Endothelial cell of umbilical vein (primary cell): Measurements from ENCODE around the gene KCNH2. TPM values are rescaled to one million over a fixed set of nuclear protein-coding genes. Genes with fewer than 3 reads are reported as not detected.

ENCODE experiments used
- BruUV-seq: library from RNA; stranded (reverse); fragments of 400-500 nt; replicated peaks from 2 replicates; lab custom pipeline; 2021; lab: Mats Ljungman, UMichigan
- CTCF ChIA-PET: fragments of 300-600, 350-600 bp; sonication (Branson Sonifier 250); formaldehyde crosslinking; loops from one replicate; lab custom pipeline; 2021; ENCODE audit warnings: antibody characterized with exemption, inconsistent platforms; lab: Charles Lee
- POLR2A ChIA-PET: fragments of 300-600, 350-600 bp; sonication (Branson Sonifier 250); formaldehyde crosslinking; loops from one replicate; lab custom pipeline; 2021; ENCODE audit warnings: antibody characterized with exemption, inconsistent platforms; lab: Charles Lee
- DNase-seq: peaks from one replicate; pipeline ENCODE4 v3.0.0-alpha.2; 2011; ENCODE audit warnings: low read depth, low spot score
- FAIRE-seq: peaks from 2 replicates; lab custom pipeline; 2011; peaks lifted over from hg19 to GRCh38; lab: Jason Lieb, UNC
- H2AFZ ChIP-seq: 2 replicates; pipeline ENCODE4 v1.6.0; 2012; ENCODE audit warnings: low read depth, low read length, control low read depth, inconsistent platforms
- H3K27ac ChIP-seq: 2 replicates; pipeline ENCODE4 v1.5.1; 2011; ENCODE audit warnings: low read depth, mild to moderate bottlenecking, control low read depth, low read length, moderate library complexity; ENCODE audit not compliant: insufficient read depth
- H3K27me3 ChIP-seq, 2 experiments: 2 replicates each; pipeline versions ENCODE4 v1.6.0 to v1.6.1; 2011; ENCODE audit warnings: low read length in 2 of 2, mixed read lengths in 1 of 2; ENCODE audit not compliant: control insufficient read depth in 2 of 2, insufficient read depth in 2 of 2
- H3K36me3 ChIP-seq, 2 experiments: 2 replicates in 1 of 2; 3 replicates in 1 of 2; pipeline ENCODE4 v1.5.1; 2011; ENCODE audit warnings: low read length in 2 of 2, mild to moderate bottlenecking in 1 of 2, moderate library complexity in 1 of 2; ENCODE audit not compliant: control insufficient read depth in 2 of 2, insufficient read depth in 2 of 2; ENCODE audit errors: extremely low read depth in 1 of 2
- H3K4me1 ChIP-seq: 3 replicates; pipeline ENCODE4 v1.5.1; 2011; ENCODE audit warnings: mild to moderate bottlenecking, low read length; ENCODE audit not compliant: control insufficient read depth, insufficient read depth; ENCODE audit errors: extremely low read depth
- H3K4me2 ChIP-seq: 2 replicates; pipeline ENCODE4 v1.6.1; 2011; ENCODE audit warnings: low read length, control low read depth, mixed read lengths; ENCODE audit not compliant: insufficient read depth
- H3K4me3 ChIP-seq, 3 experiments: fragments of 200-600 bp in 1 of 3; sonication (generic), shearing (Covaris generic) in 1 of 3; replicated peaks in 1 of 3; 2 replicates each; pipeline ENCODE4 v1.5.1; 2011 to 2016; ENCODE audit warnings: control low read depth in 3 of 3, low read length in 3 of 3, mild to moderate bottlenecking in 2 of 3, inconsistent platforms in 1 of 3, low read depth in 1 of 3, moderate library complexity in 1 of 3; ENCODE audit not compliant: insufficient read depth in 1 of 3
- H3K79me2 ChIP-seq: 2 replicates; pipeline ENCODE4 v1.6.0; 2012; ENCODE audit warnings: low read length, inconsistent platforms; ENCODE audit not compliant: control insufficient read depth, insufficient read depth
- H3K9ac ChIP-seq: replicated peaks from 2 replicates; pipeline ENCODE3; 2011; ENCODE audit warnings: low read length, control low read depth; ENCODE audit not compliant: insufficient read depth; ENCODE audit errors: extremely low read depth
- H3K9me1 ChIP-seq: replicated peaks from 3 replicates; pipeline ENCODE4 v1.6.0; 2011; ENCODE audit warnings: mild to moderate bottlenecking, low read length; ENCODE audit not compliant: control insufficient read depth, insufficient read depth; ENCODE audit errors: extremely low read depth
- H3K9me3 ChIP-seq: replicated peaks from 2 replicates; pipeline ENCODE4 v1.5.1; 2012; ENCODE audit warnings: low read length, inconsistent platforms; ENCODE audit not compliant: control insufficient read depth, insufficient read depth
- H4K20me1 ChIP-seq: replicated peaks from 2 replicates; pipeline ENCODE3; 2011; ENCODE audit warnings: mild to moderate bottlenecking, low read length; ENCODE audit not compliant: control insufficient read depth, insufficient read depth; ENCODE audit errors: extremely low read depth
- CTCF ChIP-seq, 2 donors: IDR thresholded peaks; 1 replicate in 1 of 2; 2 replicates in 1 of 2; pipeline ENCODE4 v1.5.1; 2011; ENCODE audit warnings: low read length in 2 of 2, mild to moderate bottlenecking in 2 of 2, moderate library complexity in 2 of 2, control low read depth in 1 of 2, inconsistent platforms in 1 of 2, low read depth in 1 of 2; ENCODE audit not compliant: insufficient read depth in 1 of 2; ENCODE audit errors: extremely low read depth in 1 of 2
- EZH2 ChIP-seq: IDR thresholded peaks from 2 replicates; pipeline ENCODE4 v1.6.1; 2012; ENCODE audit warnings: borderline replicate concordance, low read depth, mild to moderate bottlenecking, moderate library complexity, low read length, inconsistent platforms; ENCODE audit not compliant: severe bottlenecking
- FOS ChIP-seq: IDR thresholded peaks from 2 replicates; pipeline ENCODE4 v1.6.1; 2011; ENCODE audit warnings: mild to moderate bottlenecking, low read length, moderate library complexity, borderline replicate concordance; ENCODE audit not compliant: insufficient read depth
- GATA2 ChIP-seq: IDR thresholded peaks from 2 replicates; pipeline ENCODE4 v1.7.0; 2011; ENCODE audit warnings: low read depth, mild to moderate bottlenecking, moderate library complexity, mixed read lengths, low read length; ENCODE audit not compliant: insufficient read length, insufficient read depth
- JUN ChIP-seq: IDR thresholded peaks from 2 replicates; pipeline ENCODE4 v1.6.1; 2011; ENCODE audit warnings: borderline replicate concordance, low read depth; ENCODE audit not compliant: insufficient read length, insufficient read depth
- MAX ChIP-seq: IDR thresholded peaks from 2 replicates; pipeline ENCODE4 v1.6.1; 2011; ENCODE audit not compliant: insufficient read depth, insufficient read length
- MYC ChIP-seq: IDR thresholded peaks from one replicate; pipeline ENCODE4 v1.6.1; 2011; ENCODE audit warnings: mild to moderate bottlenecking, low read depth, low read length
- POLR2A ChIP-seq: IDR thresholded peaks from 2 replicates; pipeline ENCODE4 v1.6.1; 2012; ENCODE audit warnings: low read depth, mild to moderate bottlenecking, control low read depth, low read length
- POLR2AphosphoS5 ChIP-seq: IDR thresholded peaks from 2 replicates; pipeline ENCODE4 v1.6.1; 2012; ENCODE audit warnings: low read depth, mild to moderate bottlenecking, control low read depth, low read length, moderate library complexity; ENCODE audit not compliant: insufficient read depth
- dilution Hi-C: fragments of 300-500 bp; cut with MboI; formaldehyde crosslinking; loops from one replicate; pipeline ENCODE4 v1.15.0; 2019; ENCODE audit warnings: low sequenced_read_pairs; ENCODE audit not compliant: extremely low pct_ligation_motif_present
- intact Hi-C: fragments of 100-400 bp; cut with micrococcal nuclease; formaldehyde crosslinking; loops from one replicate; pipeline ENCODE4 v1.10.0; 2022
- polyA plus RNA-seq, 4 experiments: library from polyadenylated mRNA; depleted of rRNA in 3 of 4; stranded (reverse) in 3 of 4; unstranded in 1 of 4; fragments of >200 nt; gene quantifications; 2 replicates each; pipeline versions ENCODE4 v1.2.1 to v1.2.3, GENCODE V29; 2011 to 2012; ENCODE audit warnings: missing spikeins in 1 of 4
- total RNA-seq: library from RNA; stranded (reverse); gene quantifications from 2 replicates; pipeline ENCODE4 v1.2.3, GENCODE V29; 2021

Gene KCNH2
- total and polyA plus RNA-seq, 2 donors (not counting 3 experiments of a cell fraction or from before 2014, with no cell fraction given) = 0.03 to 0.09 TPM

GRCh38 chr7:151003572-151003971 lies 25.5 kb upstream of the KCNH2 start:
- DNase-seq = peak; percentile 98
- Histone ChIP-seq H3K36me3 (peaks cover 0 to 36% of the 10 kb centered on the region in 2 experiments), H3K4me3 (no peak overlapping the region), H3K9ac (peak overlapping the region; percentile 8), H3K4me1 (peaks cover 48% of the 10 kb centered on the region), H3K9me3 (no peaks in the 10 kb centered on the region), H3K27ac (peak overlapping the region; percentile 44), H3K9me1 (no peaks in the 10 kb centered on the region), H3K4me2 (peak overlapping the region; percentile 11), H3K27me3 (no peaks in the 10 kb centered on the region), H4K20me1 (no peaks in the 10 kb centered on the region), H2AFZ (no peak overlapping the region), H3K79me2 (no peaks in the 10 kb centered on the region)
- no TSS peak for BruUV-seq
- no peak for TF ChIP-seq CTCF (IDR thresholded peaks at IDR 0.05; ENCODE audit: extremely low read depth in 1 of 2, insufficient read depth in 1 of 2, low read depth in 1 of 2, low read length in 2 of 2)
- peak; percentile 50 for TF ChIP-seq JUN
- no peak for TF ChIP-seq GATA2
- peak; percentile 55 for TF ChIP-seq POLR2AphosphoS5
- no peak for TF ChIP-seq MAX
- no peak for TF ChIP-seq EZH2
- TF ChIP-seq FOS = peak; percentile 60
- no peak for TF ChIP-seq POLR2A
- peak; percentile 33 for TF ChIP-seq MYC
- POLR2A ChIA-PET = no interaction called here
- intact Hi-C loops = loop anchor here (1.0 kb wide), 1 partner anchor 9 kb away; no protein-coding TSS in a partner anchor
- peak; percentile 95 for FAIRE-seq
- CTCF ChIA-PET = interaction anchor here (0.8 to 9.4 kb wide), 7 partner anchors 9 to 105 kb away, joined by 3 to 107 read pairs (median 3); partner anchors contain the start of gene ATG9B
- dilution Hi-C loops = no loop called here
